K562 (cell line): ENCODE results near the gene CCDC88C. TPM values are rescaled to one million over a fixed set of nuclear protein-coding genes. Genes with fewer than 3 reads are reported as not detected.

Experiments used
- ATAC-seq: fragments of 200-7000 bp; cut with Tn5 transposase; 3 replicates; pipeline ENCODE4 v1.9.1; 2020; ENCODE audit warnings: moderate library complexity
- BruUV-seq: library from RNA; stranded (reverse); fragments of 400-500 nt; replicated peaks from 2 replicates; lab custom pipeline; 2021; lab: Mats Ljungman, UMichigan
- CTCF ChIA-PET: fragments of 300-600 bp; formaldehyde crosslinking; extraction: SDS; loops from one replicate; lab custom pipeline; 2021; ENCODE audit warnings: low intra/inter-chr PET ratio; lab: Yijun Ruan, JAX
- POLR2A ChIA-PET: fragments of 300-600, 350-650 bp; sonication (Branson Sonifier 250); formaldehyde crosslinking; extraction: SDS; loops from one replicate; lab custom pipeline; 2021; ENCODE audit warnings: antibody characterized with exemption, inconsistent platforms; lab: Yijun Ruan, JAX
- DNase-seq, 4 experiments: peaks; one replicate each; pipeline versions ENCODE4 v3.0.0 to v3.0.0-alpha.2; 2011 to 2018; ENCODE audit warnings: low spot score in 3 of 4, mixed read lengths in 3 of 4; ENCODE audit errors: extremely low read depth in 1 of 4
- FAIRE-seq: peaks from 2 replicates; lab custom pipeline; 2011; peaks lifted over from hg19 to GRCh38; lab: Jason Lieb, UNC
- H2AFZ ChIP-seq: 2 replicates; pipeline ENCODE4 v1.6.0; 2011; ENCODE audit warnings: low read depth, low read length, control low read depth, inconsistent platforms
- H3K27ac ChIP-seq: fragments of 200-600 bp; 3 replicates; pipeline ENCODE4 v1.8.0; 2011; ENCODE audit warnings: low read depth, mild to moderate bottlenecking, control low read depth, inconsistent platforms, low read length, moderate library complexity, mixed read lengths; ENCODE audit errors: extremely low read depth
- H3K27me3 ChIP-seq, 2 experiments: fragments of 300-600 bp in 1 of 2; 2 replicates in 1 of 2; 3 replicates in 1 of 2; pipeline versions ENCODE4 v1.6.0 to v1.8.0; 2011; ENCODE audit warnings: inconsistent platforms in 2 of 2, low read length in 2 of 2, mild to moderate bottlenecking in 1 of 2, mixed read lengths in 1 of 2, moderate library complexity in 1 of 2; ENCODE audit not compliant: control insufficient read depth in 2 of 2, insufficient read depth in 2 of 2
- H3K36me3 ChIP-seq: fragments of 300-600 bp; 3 replicates; pipeline ENCODE4 v1.8.0; 2011; ENCODE audit warnings: mild to moderate bottlenecking, low read length, inconsistent platforms; ENCODE audit not compliant: control insufficient read depth, insufficient read depth
- H3K4me1 ChIP-seq, 2 experiments: fragments of 200-600 bp in 1 of 2; replicated peaks in 1 of 2; 2 replicates in 1 of 2; 3 replicates in 1 of 2; pipeline versions ENCODE4 v1.5.1 to v1.8.0; 2011; ENCODE audit warnings: inconsistent platforms in 2 of 2, low read length in 2 of 2, mild to moderate bottlenecking in 1 of 2, mixed read lengths in 1 of 2, moderate library complexity in 1 of 2; ENCODE audit not compliant: control insufficient read depth in 2 of 2, insufficient read depth in 2 of 2
- H3K4me2 ChIP-seq: 2 replicates; pipeline ENCODE4 v1.6.1; 2011; ENCODE audit warnings: low read length, control low read depth, inconsistent platforms, mixed read lengths; ENCODE audit not compliant: insufficient read depth
- H3K4me3 ChIP-seq: fragments of 200-600 bp; sonication (generic), shearing (Covaris generic); 2 replicates; pipeline ENCODE4 v1.5.1; 2016; ENCODE audit warnings: control low read depth, inconsistent platforms
- H3K79me2 ChIP-seq: fragments of 200-600 bp; 3 replicates; pipeline ENCODE4 v1.8.0; 2011; ENCODE audit warnings: low read length, inconsistent platforms; ENCODE audit not compliant: control insufficient read depth, insufficient read depth
- H3K9ac ChIP-seq, 2 experiments: 2 replicates each; pipeline versions ENCODE4 v1.6.0 to v1.6.1; 2011; ENCODE audit warnings: low read depth in 2 of 2, low read length in 2 of 2, control low read depth in 1 of 2, inconsistent platforms in 1 of 2, mild to moderate bottlenecking in 1 of 2, mixed read lengths in 1 of 2; ENCODE audit not compliant: insufficient read depth in 1 of 2
- H3K9me1 ChIP-seq: one replicate; pipeline ENCODE4 v1.6.0; 2011; ENCODE audit warnings: inconsistent platforms, mild to moderate bottlenecking, low read length, moderate library complexity; ENCODE audit not compliant: control insufficient read depth, insufficient read depth
- H3K9me3 ChIP-seq: replicated peaks from 2 replicates; pipeline ENCODE4 v1.5.1; 2011; ENCODE audit warnings: low read depth, low read length, inconsistent platforms; ENCODE audit not compliant: control insufficient read depth, insufficient read depth
- H4K20me1 ChIP-seq: replicated peaks from 2 replicates; pipeline ENCODE4 v1.6.1; 2011; ENCODE audit warnings: low read length, inconsistent platforms, mixed read lengths; ENCODE audit not compliant: control insufficient read depth, insufficient read depth
- BCL6 ChIP-seq: fragments of 250-450 bp; sonication (Bioruptor Pico); IDR thresholded peaks from 2 replicates; pipeline ENCODE4 v1.4.0; 2020
- CTBP1 ChIP-seq: fragments of 450-650 bp; IDR thresholded peaks from 2 replicates; pipeline ENCODE4 v1.6.1; 2016; ENCODE audit warnings: borderline replicate concordance
- ETV6 ChIP-seq, 3 experiments: fragments of 150-350 bp in 1 of 3; sonication (generic) in 1 of 3; formaldehyde crosslinking in 1 of 3; IDR thresholded peaks; 2 replicates each; pipeline versions ENCODE4 v1.6.1 to v1.8.0; 2014 to 2022; ENCODE audit warnings: borderline replicate concordance in 2 of 3, low read depth in 2 of 3, antibody characterized with exemption in 1 of 3, low read length in 1 of 3, mild to moderate bottlenecking in 1 of 3, missing genetic modification reagents in 1 of 3
- KLF6 ChIP-seq: fragments of 250-450 bp; sonication (Bioruptor Pico); IDR thresholded peaks from 2 replicates; pipeline ENCODE4 v1.4.0; 2020; ENCODE audit warnings: mild to moderate bottlenecking, moderate library complexity, borderline replicate concordance
- PURB ChIP-seq: sonication (generic); formaldehyde crosslinking; IDR thresholded peaks from 2 replicates; pipeline ENCODE4 v1.9.0; 2021; ENCODE audit warnings: low read depth, mild to moderate bottlenecking, missing genetic modification reagents
- SPI1 ChIP-seq: IDR thresholded peaks from 2 replicates; pipeline ENCODE4 v1.6.1; 2011; ENCODE audit warnings: low read depth, low read length, control low read depth, borderline replicate concordance
- WGBS: fragments of 100-300 bp; shearing (Covaris generic); methylation state at CpG from one replicate; pipeline ENCODE4 v1.1.6; 2016; ENCODE audit warnings: low coverage, mixed read lengths; ENCODE audit not compliant: insufficient coverage; ENCODE audit errors: missing lambda C conversion rate; 5-methylcytosine and 5-hydroxymethylcytosine counted together
- in situ Hi-C: fragments of 300-500 bp; cut with MboI; formaldehyde crosslinking; loops from 4 replicates; pipeline ENCODE4 v1.15.0; 2018; ENCODE audit warnings: inconsistent platforms, mixed read lengths
- intact Hi-C: fragments of 100-400 bp; cut with micrococcal nuclease; formaldehyde crosslinking; loops from 2 replicates; pipeline ENCODE4 v1.14.2; 2022
- polyA plus RNA-seq, 8 experiments: library from polyadenylated mRNA; depleted of rRNA in 4 of 8; stranded (reverse) in 5 of 8; unstranded in 3 of 8; fragments of >200 nt; fragmentation: Nextera tagmentation in 2 of 8; fragmentation: Illumina TruSeq in 1 of 8; extraction: Ambion mirVana in 2 of 8; extraction: Trizol in 1 of 8; gene quantifications; 2 replicates each; pipeline versions ENCODE4 v1.2.1 to v1.2.3, GENCODE V29; 2011 to 2014; ENCODE audit warnings: inconsistent platforms in 1 of 8, missing spikeins in 1 of 8
- total RNA-seq, 7 experiments: library from RNA; depleted of rRNA in 6 of 7; stranded (reverse); fragments of >200 nt in 6 of 7; fragmentation: Illumina TruSeq in 2 of 7; extraction: Trizol in 2 of 7; gene quantifications; 2 replicates each; pipeline versions ENCODE4 v1.2.1 to v1.2.3, GENCODE V29; 2011 to 2021; ENCODE audit warnings: low replicate concordance in 1 of 7

Gene CCDC88C
- total and polyA plus RNA-seq, 9 of the 15 experiments (the other 6 are each of a cell fraction or from before 2014, with no cell fraction given), result 0.62 to 22.5 (median 10.7) TPM

GRCh38 chr14:91392623-91393303 is 24.9 kb downstream of the CCDC88C start:
- Histone ChIP-seq H3K4me3 (no peak overlapping the region), H2AFZ (no peak overlapping the region), H3K27me3 (no peaks in the 10 kb centered on the region), H3K36me3 (no peaks in the 10 kb centered on the region; the same call in 2 of the 3 replicates), H4K20me1 (no peaks in the 10 kb centered on the region), H3K9ac (peak overlapping the region in 1 of 2 experiments; percentile 78; a peak in 2 of 4 replicates), H3K4me2 (no peak overlapping the region), H3K9me1 (no peaks in the 10 kb centered on the region), H3K4me1 (peaks cover 4 to 13% of the 10 kb centered on the region in 2 experiments; a peak in 3 of 5 replicates), H3K9me3 (no peaks in the 10 kb centered on the region), H3K27ac (no peak overlapping the region), H3K79me2 (peaks cover 53% of the 10 kb centered on the region)
- ChIA-PET POLR2A (interaction anchor here (0.8 kb wide), 1 partner anchor 166 kb away, joined by 3 read pairs; no protein-coding TSS in a partner anchor), CTCF (no interaction called here)
- no TSS peak for BruUV-seq
- in situ Hi-C loops, result no loop called here
- ATAC-seq, result peak; percentile 55
- no peak for DNase-seq
- no peak for FAIRE-seq
- intact Hi-C loops, result no loop called here
- 65% methylated on average over 7 of the region's 19 CpGs for WGBS
- no peak for TF ChIP-seq KLF6
- no peak for TF ChIP-seq BCL6
- TF ChIP-seq CTBP1, result no peak
- TF ChIP-seq PURB (CRISPR knock-in tag), result no peak
- peak; percentile 78 for TF ChIP-seq SPI1
- no peak for TF ChIP-seq ETV6 (IDR thresholded peaks at IDR 0.05; ENCODE audit: borderline replicate concordance in 1 of 2, low read depth in 2 of 2, low read length in 1 of 2)
- no peak for TF ChIP-seq ETV6 (CRISPR knock-in tag; IDR thresholded peaks at IDR 0.05; ENCODE audit: borderline replicate concordance)
